GM12878 (cell line): ENCODE results near the gene SARS1. TPM values are rescaled to one million over a fixed set of nuclear protein-coding genes. Genes with fewer than 3 reads are reported as not detected.

Source experiments
- BACH1 ChIP-seq: fragments of 450-650 bp; IDR thresholded peaks from 2 replicates; pipeline ENCODE4 v1.6.1; 2017; ENCODE audit warnings: mild to moderate bottlenecking, borderline replicate concordance
- IKZF1 ChIP-seq: fragments of 450-650 bp; conservative IDR thresholded peaks from 2 replicates; pipeline ENCODE4 v1.6.1; 2017; ENCODE audit warnings: antibody characterized with exemption, mild to moderate bottlenecking
- MTA3 ChIP-seq: IDR thresholded peaks from 2 replicates; pipeline ENCODE4 v1.6.1; 2012; ENCODE audit warnings: low read length, inconsistent platforms, borderline replicate concordance
- NR2F1 ChIP-seq: fragments of 450-650 bp; conservative IDR thresholded peaks from 2 replicates; pipeline ENCODE4 v1.6.1; 2017; ENCODE audit warnings: mild to moderate bottlenecking
- polyA plus RNA-seq, 11 experiments: library from polyadenylated mRNA; depleted of rRNA in 4 of 11; unstranded in 6 of 11; stranded (reverse) in 5 of 11; fragments of >200 nt; fragmentation: Nextera tagmentation in 4 of 11; fragmentation: Illumina TruSeq in 1 of 11; extraction: Ambion mirVana in 4 of 11; extraction: Trizol in 1 of 11; gene quantifications; 1 replicate in 1 of 11; 2 replicates in 10 of 11; pipeline versions ENCODE4 v1.2.1 to v1.2.3, GENCODE V29; 2011 to 2016; ENCODE audit warnings: inconsistent platforms in 2 of 11, missing spikeins in 2 of 11, low read depth in 1 of 11
- total RNA-seq, 4 experiments: library from RNA; depleted of rRNA in 3 of 4; stranded (reverse); fragments of >200 nt in 3 of 4; fragmentation: Illumina TruSeq in 1 of 4; extraction: Trizol in 1 of 4; gene quantifications; 2 replicates each; pipeline versions ENCODE4 v1.2.1 to v1.2.3, GENCODE V29; 2013 to 2021
- TF ChIP-seq, protein P1 (sequence below): fragments of 450-650 bp; IDR thresholded peaks from 2 replicates; pipeline ENCODE4 v1.6.1; 2017; ENCODE audit warnings: mild to moderate bottlenecking, moderate library complexity
- TF ChIP-seq, protein P2 (sequence below): fragments of 450-650 bp; IDR thresholded peaks from 2 replicates; pipeline ENCODE4 v1.6.1; 2017; ENCODE audit warnings: mild to moderate bottlenecking, low read depth, inconsistent platforms; ENCODE audit not compliant: poor library complexity, severe bottlenecking

SARS1 gene
- total and polyA plus RNA-seq, 10 of the 15 experiments (the other 5 are each of a cell fraction or from before 2014, with no cell fraction given): 103 to 202 (median 138) TPM

DNA sequence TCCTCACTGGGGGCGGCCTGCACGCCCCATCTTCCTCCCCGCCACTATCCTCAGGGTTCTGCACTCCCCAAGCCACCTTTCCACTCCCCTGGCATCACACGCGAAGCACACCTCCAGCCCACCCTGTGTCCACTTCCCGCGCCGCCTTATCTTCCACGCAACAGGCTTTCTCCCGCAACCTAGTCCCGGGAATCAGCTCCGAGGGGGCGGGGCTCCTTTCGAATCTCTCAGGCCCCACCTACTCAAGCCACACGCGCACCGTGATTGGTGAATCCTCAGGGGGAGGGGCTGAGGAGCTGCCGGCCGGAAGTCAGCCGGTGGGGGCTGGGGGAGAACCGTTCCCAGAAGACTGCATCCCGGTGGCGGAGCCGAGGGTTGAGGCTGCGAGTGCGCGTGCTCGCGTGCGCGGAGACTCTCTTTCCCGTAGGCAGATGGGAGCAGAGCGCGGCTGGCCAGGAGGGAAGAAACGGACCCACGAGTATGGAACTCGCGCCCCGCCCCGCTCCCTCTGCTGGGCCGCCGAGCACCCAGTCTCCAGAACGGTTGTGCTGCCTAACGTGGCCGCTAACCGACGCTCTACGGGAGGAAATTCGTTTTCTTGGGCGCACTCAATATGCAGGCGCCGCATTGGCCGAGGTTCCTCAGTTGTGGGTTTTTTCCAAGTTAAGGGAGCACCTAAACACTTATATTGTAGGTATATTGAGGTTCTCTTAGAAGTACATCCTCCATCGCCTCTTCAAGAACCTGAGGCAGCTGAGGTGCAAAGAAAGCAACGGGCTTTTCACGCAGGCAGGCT is 69.4 kb downstream of the SARS1 start, which contains the start of gene PSRC1 (continued):
- TF ChIP-seq, protein P1, sequence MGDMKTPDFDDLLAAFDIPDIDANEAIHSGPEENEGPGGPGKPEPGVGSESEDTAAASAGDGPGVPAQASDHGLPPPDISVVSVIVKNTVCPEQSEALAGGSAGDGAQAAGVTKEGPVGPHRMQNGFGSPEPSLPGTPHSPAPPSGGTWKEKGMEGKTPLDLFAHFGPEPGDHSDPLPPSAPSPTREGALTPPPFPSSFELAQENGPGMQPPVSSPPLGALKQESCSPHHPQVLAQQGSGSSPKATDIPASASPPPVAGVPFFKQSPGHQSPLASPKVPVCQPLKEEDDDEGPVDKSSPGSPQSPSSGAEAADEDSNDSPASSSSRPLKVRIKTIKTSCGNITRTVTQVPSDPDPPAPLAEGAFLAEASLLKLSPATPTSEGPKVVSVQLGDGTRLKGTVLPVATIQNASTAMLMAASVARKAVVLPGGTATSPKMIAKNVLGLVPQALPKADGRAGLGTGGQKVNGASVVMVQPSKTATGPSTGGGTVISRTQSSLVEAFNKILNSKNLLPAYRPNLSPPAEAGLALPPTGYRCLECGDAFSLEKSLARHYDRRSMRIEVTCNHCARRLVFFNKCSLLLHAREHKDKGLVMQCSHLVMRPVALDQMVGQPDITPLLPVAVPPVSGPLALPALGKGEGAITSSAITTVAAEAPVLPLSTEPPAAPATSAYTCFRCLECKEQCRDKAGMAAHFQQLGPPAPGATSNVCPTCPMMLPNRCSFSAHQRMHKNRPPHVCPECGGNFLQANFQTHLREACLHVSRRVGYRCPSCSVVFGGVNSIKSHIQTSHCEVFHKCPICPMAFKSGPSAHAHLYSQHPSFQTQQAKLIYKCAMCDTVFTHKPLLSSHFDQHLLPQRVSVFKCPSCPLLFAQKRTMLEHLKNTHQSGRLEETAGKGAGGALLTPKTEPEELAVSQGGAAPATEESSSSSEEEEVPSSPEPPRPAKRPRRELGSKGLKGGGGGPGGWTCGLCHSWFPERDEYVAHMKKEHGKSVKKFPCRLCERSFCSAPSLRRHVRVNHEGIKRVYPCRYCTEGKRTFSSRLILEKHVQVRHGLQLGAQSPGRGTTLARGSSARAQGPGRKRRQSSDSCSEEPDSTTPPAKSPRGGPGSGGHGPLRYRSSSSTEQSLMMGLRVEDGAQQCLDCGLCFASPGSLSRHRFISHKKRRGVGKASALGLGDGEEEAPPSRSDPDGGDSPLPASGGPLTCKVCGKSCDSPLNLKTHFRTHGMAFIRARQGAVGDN: no peak
- TF ChIP-seq, protein P2, sequence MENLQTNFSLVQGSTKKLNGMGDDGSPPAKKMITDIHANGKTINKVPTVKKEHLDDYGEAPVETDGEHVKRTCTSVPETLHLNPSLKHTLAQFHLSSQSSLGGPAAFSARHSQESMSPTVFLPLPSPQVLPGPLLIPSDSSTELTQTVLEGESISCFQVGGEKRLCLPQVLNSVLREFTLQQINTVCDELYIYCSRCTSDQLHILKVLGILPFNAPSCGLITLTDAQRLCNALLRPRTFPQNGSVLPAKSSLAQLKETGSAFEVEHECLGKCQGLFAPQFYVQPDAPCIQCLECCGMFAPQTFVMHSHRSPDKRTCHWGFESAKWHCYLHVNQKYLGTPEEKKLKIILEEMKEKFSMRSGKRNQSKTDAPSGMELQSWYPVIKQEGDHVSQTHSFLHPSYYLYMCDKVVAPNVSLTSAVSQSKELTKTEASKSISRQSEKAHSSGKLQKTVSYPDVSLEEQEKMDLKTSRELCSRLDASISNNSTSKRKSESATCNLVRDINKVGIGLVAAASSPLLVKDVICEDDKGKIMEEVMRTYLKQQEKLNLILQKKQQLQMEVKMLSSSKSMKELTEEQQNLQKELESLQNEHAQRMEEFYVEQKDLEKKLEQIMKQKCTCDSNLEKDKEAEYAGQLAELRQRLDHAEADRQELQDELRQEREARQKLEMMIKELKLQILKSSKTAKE: no peak
- no peak for TF ChIP-seq BACH1
- peak; percentile 55 for TF ChIP-seq NR2F1
- TF ChIP-seq MTA3: no peak
- TF ChIP-seq IKZF1: peak; percentile 86
